HAP-1 (cell line): ENCODE results near the gene MCCC1.
"Not testable (repeated sequence)": the region's sequence is repeated elsewhere in the genome, so short reads cannot be mapped to it uniquely, and the experiment has no call there.

Experiments used
- DNase-seq, 2 experiments: peaks; one replicate each; pipeline ENCODE4 v3.0.0-alpha.2; 2016 to 2020; ENCODE audit warnings: low spot score in 2 of 2
- H3K27me3 ChIP-seq: fragments of 250-450 bp; sonication (Bioruptor Pico); 2 replicates; pipeline ENCODE4 v1.5.1; 2020; ENCODE audit warnings: low read depth, mild to moderate bottlenecking, moderate library complexity
- H3K36me3 ChIP-seq: fragments of 250-450 bp; sonication (Bioruptor Pico); replicated peaks from 2 replicates; pipeline ENCODE4 v1.5.1; 2020; ENCODE audit warnings: mild to moderate bottlenecking
- H3K4me1 ChIP-seq: fragments of 250-450 bp; sonication (Bioruptor Pico); 2 replicates; pipeline ENCODE4 v1.5.1; 2020; ENCODE audit warnings: mild to moderate bottlenecking
- H3K4me3 ChIP-seq: fragments of 250-450 bp; sonication (Bioruptor Pico); 2 replicates; pipeline ENCODE4 v1.5.1; 2020; ENCODE audit warnings: mild to moderate bottlenecking, moderate library complexity
- H3K9me3 ChIP-seq: fragments of 250-450 bp; sonication (Bioruptor Pico); 2 replicates; pipeline ENCODE4 v1.5.1; 2020; ENCODE audit warnings: mild to moderate bottlenecking, moderate library complexity
- in situ Hi-C: fragments of 300-500 bp; cut with MboI; formaldehyde crosslinking; loops from 3 replicates; pipeline ENCODE4 v1.14.3; 2020; ENCODE audit warnings: low sequenced_read_pairs, inconsistent platforms, mixed read lengths

The MCCC1 gene

DNA sequence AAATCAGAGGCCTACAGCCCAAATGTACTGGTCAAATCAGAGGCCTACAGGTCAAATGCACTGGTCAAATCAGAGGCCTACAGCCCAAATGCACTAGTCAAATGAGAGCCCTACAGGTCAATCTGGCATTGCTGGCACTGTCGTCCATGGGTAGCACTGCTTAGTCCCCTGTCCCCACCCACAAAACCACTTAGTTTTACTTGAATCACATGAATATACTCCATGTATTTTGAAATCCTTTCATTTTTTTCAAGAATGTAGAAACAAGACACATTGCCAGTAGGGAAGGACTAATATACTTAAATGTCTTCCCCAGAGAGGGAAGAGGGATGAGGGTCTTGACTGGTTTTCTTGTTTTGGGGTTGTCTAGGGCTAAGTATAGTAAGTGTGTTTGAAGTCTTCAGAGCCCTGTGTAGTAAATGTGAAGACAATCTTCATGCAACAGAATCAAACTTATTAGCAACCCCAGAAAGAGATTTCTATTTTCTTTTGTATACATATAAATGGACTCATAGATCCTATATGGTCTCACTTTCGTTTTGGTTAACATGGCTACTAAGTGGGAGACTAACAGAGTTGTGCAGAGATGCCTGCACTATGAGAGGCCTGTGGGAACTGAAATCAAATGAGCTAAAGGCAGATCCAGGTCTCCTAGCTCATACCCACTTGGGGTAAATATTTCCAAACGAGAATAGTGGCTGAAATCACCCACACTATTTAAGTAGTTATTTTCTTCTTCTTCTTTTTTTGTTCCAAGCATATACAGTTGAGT is 80.7 kb downstream of the MCCC1 start:
- no peaks in the 10 kb centered on the region for H3K27me3 ChIP-seq
- peaks cover 16% of the 10 kb centered on the region for H3K36me3 ChIP-seq
- no peak for DNase-seq
- H3K9me3 ChIP-seq: no peaks in the 10 kb centered on the region
- in situ Hi-C loops: no loop called here
- no peak overlapping the region for H3K4me3 ChIP-seq
- H3K4me1 ChIP-seq: peaks cover 9% of the 10 kb centered on the region

DNA sequence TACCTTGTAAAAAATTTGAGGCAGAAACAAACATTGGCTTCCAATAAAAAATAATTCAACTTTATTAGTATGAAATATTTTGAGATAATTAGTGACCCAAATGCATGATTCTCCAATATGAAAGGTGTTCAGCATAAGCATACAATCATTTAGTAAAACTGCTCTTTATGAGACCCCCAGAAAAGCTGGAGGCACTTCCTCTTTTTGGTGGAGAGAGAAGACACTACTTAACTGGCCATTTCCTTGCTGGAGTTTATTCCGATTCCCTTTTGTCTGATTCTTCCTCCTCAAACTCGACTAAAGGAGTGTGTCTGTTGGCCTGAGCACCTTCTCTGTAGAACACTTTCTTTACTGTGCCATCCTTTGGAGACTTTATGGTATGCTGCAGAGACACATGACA is 84.1 kb downstream of the MCCC1 start:
- Histone ChIP-seq H3K4me3 (no peak overlapping the region), H3K27me3 (no peaks in the 10 kb centered on the region), H3K4me1 (peaks cover 18% of the 10 kb centered on the region), H3K36me3 (peaks cover 14% of the 10 kb centered on the region), H3K9me3 (no peaks in the 10 kb centered on the region)
- in situ Hi-C loops: no loop called here
- DNase-seq: no peak

DNA sequence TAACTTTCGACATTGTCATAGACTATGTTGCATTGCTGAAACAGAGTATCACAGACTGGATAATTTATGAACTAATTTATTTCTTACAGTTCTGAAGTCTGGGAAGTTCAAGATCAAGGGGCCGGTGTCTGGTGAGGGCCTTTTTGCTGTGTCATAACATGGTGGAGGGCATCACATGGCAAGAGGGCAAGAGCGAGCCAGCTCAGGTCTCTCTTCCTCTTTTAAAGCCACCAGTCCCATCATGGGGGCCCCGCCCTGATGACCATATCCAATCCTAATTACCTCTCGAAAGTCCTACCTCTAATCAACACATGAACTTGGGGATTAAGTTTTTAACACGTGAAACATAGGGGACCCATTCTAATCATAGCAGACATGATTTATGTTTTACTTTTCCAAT is 85.4 kb downstream of the MCCC1 start:
- H3K4me3 ChIP-seq: no peak overlapping the region
- no peaks in the 10 kb centered on the region for H3K9me3 ChIP-seq
- peak in 1 of 2 experiments; percentile 49 for DNase-seq
- H3K27me3 ChIP-seq: no peaks in the 10 kb centered on the region
- H3K36me3 ChIP-seq: peaks cover 8% of the 10 kb centered on the region
- in situ Hi-C loops: no loop called here
- peaks cover 20% of the 10 kb centered on the region for H3K4me1 ChIP-seq

DNA sequence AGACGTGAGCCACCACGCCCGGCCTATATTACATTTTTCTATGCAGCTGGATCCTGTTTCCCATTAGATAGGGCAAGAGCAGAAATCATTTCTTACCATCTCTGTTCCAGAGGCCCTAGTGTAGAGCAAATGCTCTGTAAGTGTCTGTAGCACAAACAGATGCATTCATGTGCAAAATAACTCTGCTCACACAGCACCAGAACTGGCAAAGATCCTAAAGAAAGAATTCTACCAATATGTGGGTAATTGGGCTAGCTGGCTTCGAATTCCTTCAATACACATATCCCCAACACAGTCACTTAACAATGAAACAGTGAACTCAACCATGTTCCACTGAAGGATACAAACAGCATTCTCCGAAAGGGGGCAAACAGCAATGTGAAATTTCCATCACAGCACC is 86.2 kb downstream of the MCCC1 start:
- in situ Hi-C loops: no loop called here
- no peak overlapping the region for H3K4me3 ChIP-seq
- peak; percentile 35 to 64 for DNase-seq
- H3K4me1 ChIP-seq: peaks cover 23% of the 10 kb centered on the region
- no peaks in the 10 kb centered on the region for H3K9me3 ChIP-seq
- H3K36me3 ChIP-seq: peaks cover 5% of the 10 kb centered on the region
- no peaks in the 10 kb centered on the region for H3K27me3 ChIP-seq

DNA sequence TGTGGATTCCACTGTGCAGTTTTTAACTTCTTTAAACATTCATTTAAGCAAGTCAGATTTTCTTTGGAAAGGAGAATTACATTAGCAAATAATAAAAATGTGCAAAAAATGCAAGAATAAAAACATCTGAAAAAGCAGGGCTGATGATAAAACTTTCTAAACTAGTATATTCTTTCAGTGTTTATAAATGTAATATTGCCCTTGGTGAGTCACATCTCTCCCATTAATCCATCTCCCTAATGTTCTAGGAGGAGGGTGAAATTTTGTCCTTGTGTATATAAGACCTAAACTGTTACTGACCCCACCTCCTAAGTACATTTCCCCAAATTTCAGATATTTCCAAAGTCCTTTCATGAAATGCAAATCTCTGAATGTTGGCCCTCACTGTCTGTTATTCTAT is 90.5 kb downstream of the MCCC1 start:
- no peaks in the 10 kb centered on the region for H3K36me3 ChIP-seq
- H3K4me1 ChIP-seq: peaks cover 19% of the 10 kb centered on the region
- no peak for DNase-seq
- H3K27me3 ChIP-seq: no peaks in the 10 kb centered on the region
- no peaks in the 10 kb centered on the region for H3K9me3 ChIP-seq
- in situ Hi-C loops: no loop called here
- no peak overlapping the region for H3K4me3 ChIP-seq

DNA sequence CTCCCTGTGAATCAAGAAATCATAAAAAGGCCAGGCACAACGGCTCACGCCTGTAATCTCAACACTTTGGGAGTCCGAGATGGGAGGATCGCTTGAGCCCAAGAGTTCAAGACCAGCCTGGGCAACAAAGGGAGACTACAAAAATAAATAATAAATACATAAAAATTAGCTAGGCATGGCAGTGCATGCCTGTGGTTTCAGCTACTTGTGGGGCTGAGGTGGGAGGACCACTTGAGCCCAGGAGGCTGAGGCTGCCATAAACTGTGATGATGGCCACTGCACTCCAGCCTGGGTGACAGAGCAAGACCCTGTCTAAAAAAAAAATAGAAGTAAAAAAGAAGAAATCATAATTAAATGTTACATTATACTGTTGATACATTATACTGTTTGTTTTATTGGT is 91.0 kb downstream of the MCCC1 start:
- Histone ChIP-seq H3K4me1 (peaks cover 14% of the 10 kb centered on the region), H3K4me3 (no peak overlapping the region), H3K27me3 (no peaks in the 10 kb centered on the region), H3K36me3 (no peaks in the 10 kb centered on the region), H3K9me3 (no peaks in the 10 kb centered on the region)
- no peak for DNase-seq
- in situ Hi-C loops: no loop called here

DNA sequence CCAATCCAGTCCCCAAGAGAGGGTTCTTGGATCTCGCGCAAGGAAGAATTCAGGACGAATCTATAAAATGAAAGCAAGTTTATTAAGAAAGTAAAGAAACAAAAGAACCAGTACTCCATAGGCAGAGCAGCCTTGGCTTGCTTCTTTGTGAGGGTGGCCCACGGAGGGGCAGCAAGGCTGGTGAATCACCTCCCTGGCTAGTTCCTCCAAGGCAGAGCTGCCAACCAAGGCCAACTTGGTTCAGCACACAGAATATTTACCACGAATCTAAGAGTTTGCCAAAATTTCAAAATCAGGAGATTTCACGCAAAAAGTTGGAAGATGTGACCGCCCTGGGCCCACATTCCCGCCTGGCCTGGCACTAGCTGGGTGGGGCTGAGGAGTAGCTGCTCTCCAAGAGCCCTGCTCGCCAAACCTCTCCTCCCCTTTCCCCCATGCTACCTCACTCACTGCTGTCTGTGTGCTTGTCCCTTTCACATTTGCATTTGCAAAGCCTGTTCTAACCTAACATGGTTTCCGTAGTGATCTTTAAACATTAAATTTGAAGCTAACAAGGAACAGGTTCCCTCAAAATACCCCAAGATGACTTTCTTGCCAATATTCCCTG is 92.8 kb downstream of the MCCC1 start:
- no peak overlapping the region for H3K4me3 ChIP-seq
- DNase-seq: no peak
- in situ Hi-C loops: no loop called here
- H3K4me1 ChIP-seq: peaks cover 7% of the 10 kb centered on the region
- no peaks in the 10 kb centered on the region for H3K36me3 ChIP-seq
- H3K9me3 ChIP-seq: no peaks in the 10 kb centered on the region
- H3K27me3 ChIP-seq: no peaks in the 10 kb centered on the region

DNA sequence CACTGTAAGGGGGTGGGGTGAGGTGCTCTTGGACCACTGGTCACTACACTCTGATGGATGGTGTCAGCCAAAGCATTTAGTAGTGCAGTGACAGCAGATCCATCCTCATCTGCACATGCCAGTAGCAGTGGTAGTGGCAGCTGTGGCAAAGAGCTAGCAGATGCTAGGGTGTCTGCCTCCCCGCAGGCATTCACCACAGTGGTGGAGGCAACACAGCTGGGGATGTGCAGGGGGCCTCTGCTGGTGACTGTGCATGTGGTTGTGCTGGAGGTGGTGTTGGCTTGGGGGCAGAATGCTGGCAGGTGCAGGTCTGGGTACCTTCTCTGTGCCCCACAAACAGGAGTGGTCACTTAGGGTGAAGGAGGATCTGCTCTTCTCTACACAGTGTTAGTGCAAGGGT is 99.5 kb downstream of the MCCC1 start:
- DNase-seq: no peak
- H3K4me3 ChIP-seq: no peak overlapping the region

DNA sequence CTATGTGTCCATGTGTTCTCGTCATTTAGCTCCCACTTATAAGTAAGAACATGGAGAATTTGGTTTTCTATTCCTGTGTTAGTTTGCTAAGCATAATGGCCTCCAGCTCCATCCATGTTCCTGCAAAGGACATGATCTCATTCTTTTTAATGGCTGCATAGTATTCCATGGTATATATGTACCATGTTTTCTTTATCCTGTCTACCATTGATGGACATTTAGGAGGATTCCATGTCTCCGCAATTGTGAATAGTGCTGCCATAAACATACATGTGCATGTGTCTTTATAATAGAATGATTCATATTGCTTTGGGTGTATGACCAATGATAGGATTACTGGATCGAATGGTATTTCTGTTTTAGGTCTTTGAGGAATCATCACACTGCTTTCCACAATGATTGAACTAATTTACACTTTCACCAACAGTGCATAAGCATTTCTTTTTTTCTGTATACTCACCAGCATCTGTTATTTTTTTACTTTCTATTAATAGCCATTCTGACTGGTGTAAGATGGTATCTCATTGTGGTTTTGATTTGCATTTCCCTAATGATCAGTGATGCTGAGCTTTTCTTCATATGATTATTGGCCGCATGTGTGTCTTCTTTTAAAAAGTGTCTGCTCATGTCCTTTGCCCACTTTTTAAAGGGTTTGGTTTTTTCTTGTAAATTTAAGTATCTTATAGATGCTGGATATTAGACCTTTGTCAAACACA is 105.7 kb downstream of the MCCC1 start:
- H3K9me3 ChIP-seq, in situ Hi-C loops: not testable (repeated sequence)

More for the DNA sequence above, 99.5 kb downstream of the MCCC1 start:
- in situ Hi-C loops: no loop called here
- Histone ChIP-seq H3K9me3 (peaks cover 2% of the 10 kb centered on the region; the same call in 1 of the 2 replicates), H3K36me3 (no peaks in the 10 kb centered on the region), H3K4me1 (no peaks in the 10 kb centered on the region), H3K27me3 (no peaks in the 10 kb centered on the region)

DNA sequence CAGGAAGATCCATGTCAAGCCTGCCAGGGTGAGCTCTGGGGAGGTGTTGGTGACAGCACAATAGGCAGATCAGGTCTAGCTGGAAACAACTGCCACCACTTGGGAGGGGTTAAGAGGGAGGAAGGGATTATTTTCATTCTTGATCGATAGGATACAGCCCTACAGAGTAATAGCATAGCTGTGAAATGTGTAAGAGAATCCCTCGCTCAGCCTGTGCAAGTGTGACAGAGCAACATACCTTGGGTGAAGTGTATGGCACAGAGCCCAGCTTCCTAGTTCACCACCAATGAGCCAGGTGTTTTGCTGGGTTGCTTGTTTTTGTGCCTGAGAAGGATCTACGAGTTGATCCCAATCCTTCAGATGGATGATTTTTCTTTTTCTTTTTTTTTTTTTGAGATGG is 109.7 kb downstream of the MCCC1 start:
- no peaks in the 10 kb centered on the region for H3K9me3 ChIP-seq
- in situ Hi-C loops: no loop called here
- no peaks in the 10 kb centered on the region for H3K27me3 ChIP-seq
- H3K4me1 ChIP-seq: no peaks in the 10 kb centered on the region
- H3K4me3 ChIP-seq: no peak overlapping the region
- H3K36me3 ChIP-seq: no peaks in the 10 kb centered on the region
- no peak for DNase-seq

More for the DNA sequence above, 105.7 kb downstream of the MCCC1 start:
- not testable (repeated sequence) for H3K4me1 ChIP-seq, DNase-seq, H3K4me3 ChIP-seq, H3K36me3 ChIP-seq, H3K27me3 ChIP-seq

DNA sequence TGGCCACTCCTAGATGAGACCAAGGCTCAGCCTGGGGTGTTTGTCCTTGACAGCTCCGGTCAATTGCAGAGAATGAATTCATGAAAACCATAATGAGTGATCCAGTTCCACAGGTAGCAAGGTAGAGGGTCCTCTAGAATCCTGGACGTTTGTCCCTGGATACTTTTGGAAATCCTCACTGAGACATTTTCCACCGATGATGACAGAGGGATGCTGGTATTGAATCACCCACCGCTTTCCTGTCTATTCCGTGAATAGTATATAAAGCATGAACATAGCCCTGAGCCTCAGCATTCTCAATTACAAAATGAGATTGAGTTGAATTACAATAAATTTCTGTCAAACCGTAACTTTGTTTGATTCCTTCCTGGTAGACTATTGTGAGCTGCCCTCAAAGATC is 113.3 kb downstream of the MCCC1 start:
- no peaks in the 10 kb centered on the region for H3K9me3 ChIP-seq
- H3K4me3 ChIP-seq: no peak overlapping the region
- H3K36me3 ChIP-seq: no peaks in the 10 kb centered on the region
- no peaks in the 10 kb centered on the region; the same call in 1 of the 2 replicates for H3K4me1 ChIP-seq
- H3K27me3 ChIP-seq: no peaks in the 10 kb centered on the region
- in situ Hi-C loops: no loop called here
- no peak for DNase-seq

DNA sequence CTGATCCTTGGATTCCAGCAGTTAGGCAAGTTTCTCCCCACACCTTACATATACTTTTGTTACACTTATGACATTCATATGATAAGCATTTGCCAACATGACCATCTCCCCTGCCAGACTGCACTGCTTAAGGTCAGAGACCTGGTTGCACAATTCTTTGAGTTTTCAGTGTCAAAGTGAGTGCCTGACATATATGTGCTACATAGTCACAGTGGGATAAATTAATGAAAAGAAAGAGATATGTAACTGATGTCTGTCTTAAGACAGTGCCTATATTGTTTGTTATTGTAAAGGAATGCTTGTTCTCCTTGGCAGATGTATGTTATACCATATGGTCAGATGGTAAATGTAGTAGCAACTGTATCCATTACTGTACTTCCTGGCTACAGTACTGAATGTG is 115.4 kb downstream of the MCCC1 start:
- Histone ChIP-seq H3K4me3 (no peak overlapping the region), H3K27me3 (no peaks in the 10 kb centered on the region), H3K9me3 (no peaks in the 10 kb centered on the region), H3K36me3 (no peaks in the 10 kb centered on the region), H3K4me1 (peaks cover 2% of the 10 kb centered on the region)
- DNase-seq: no peak
- in situ Hi-C loops: no loop called here

DNA sequence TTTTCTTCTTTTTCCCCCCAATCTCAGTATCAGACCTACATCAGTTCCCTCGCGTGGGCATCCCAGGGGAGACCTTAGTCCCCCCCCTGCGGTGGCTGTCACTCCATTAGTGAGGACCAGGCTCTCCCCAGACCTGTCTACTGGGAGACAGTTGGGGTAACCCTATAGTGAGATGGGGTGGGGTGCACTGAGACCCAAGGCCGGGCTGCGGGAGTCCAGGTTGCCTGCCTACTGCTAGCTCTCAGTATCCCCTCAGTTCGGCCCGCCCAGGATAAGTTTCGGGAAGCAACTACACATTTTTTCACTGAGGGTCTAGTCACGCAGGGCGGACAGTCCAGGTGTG is 118.3 kb downstream of the MCCC1 start:
- Histone ChIP-seq H3K9me3 (no peaks in the 10 kb centered on the region), H3K4me3 (peak overlapping the region; percentile 40), H3K4me1 (peaks cover 10% of the 10 kb centered on the region), H3K27me3 (no peaks in the 10 kb centered on the region), H3K36me3 (no peaks in the 10 kb centered on the region)
- no peak for DNase-seq
- in situ Hi-C loops: no loop called here
